Measurements from ENCODE around the gene NKTR.

DNA sequence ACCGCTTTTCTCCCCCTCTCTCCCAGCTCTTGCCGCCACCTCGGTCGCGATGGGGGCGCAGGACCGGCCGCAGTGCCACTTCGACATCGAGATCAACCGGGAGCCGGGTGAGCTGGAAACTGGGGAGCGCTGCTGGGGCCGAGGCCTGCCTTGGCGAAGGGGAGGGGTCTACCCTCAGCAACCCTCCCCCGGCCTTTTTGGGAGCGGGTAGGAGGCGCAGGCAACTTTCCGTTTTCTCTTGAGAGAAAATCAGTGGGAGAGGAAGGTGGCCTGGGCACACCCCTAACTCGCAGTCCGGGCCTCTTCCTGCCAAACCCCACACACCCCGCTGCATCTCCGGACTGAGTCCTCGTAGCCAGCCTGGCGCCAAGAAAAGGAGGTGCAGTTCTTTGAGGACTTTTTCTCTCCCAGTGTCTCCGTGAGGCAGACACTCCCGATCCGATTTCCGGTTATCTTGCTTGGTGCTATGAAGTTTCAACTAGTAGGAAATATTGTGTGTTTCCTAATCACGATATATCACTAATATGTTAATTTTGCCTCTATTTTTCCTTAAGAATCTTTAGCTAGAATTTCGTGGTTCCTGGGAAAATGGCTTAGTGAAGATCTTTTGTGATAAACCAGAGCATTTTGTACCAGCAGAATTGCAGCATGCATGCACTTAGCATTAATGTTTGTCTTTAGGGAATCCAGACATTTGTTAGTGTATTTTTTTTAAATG is 631 bp downstream of the NKTR start:
- TF ChIP-seq CTCF (IDR thresholded peaks at IDR 0.05; ENCODE audit: poor library complexity, severe bottlenecking) (peak; percentile 28), REST (IDR thresholded peaks at IDR 0.05; ENCODE audit: borderline replicate concordance) (no peak), TAF1 (IDR thresholded peaks at IDR 0.05; ENCODE audit: low read depth) (no peak), EZH2 (IDR thresholded peaks at IDR 0.05; ENCODE audit: borderline replicate concordance, insufficient read depth, low read length, poor library complexity, severe bottlenecking) (no peak), EP300 (conservative IDR thresholded peaks at IDR 0.05; ENCODE audit: poor library complexity, severe bottlenecking) (no peak), MXI1 (conservative IDR thresholded peaks at IDR 0.05; ENCODE audit: poor library complexity, severe bottlenecking) (no peak), SMC3 (conservative IDR thresholded peaks at IDR 0.05; ENCODE audit: poor library complexity) (no peak), POLR2AphosphoS5 (IDR thresholded peaks at IDR 0.05) (no peak)

All from neural cell (in vitro differentiated cells).